Liver (tissue), 3 donors: ENCODE results near the gene HEG1.

Experiments
- ATF3 ChIP-seq: IDR thresholded peaks from 2 replicates; pipeline ENCODE4 v1.6.1; 2016; ENCODE audit warnings: antibody characterized with exemption
- CTCF ChIP-seq: fragments of 150-350 bp; IDR thresholded peaks from 2 replicates; pipeline ENCODE4 v1.5.1; 2017; ENCODE audit warnings: improper control_type of control experiment, low read depth, low read length; ENCODE audit not compliant: missing input control
- EGR1 ChIP-seq, 2 donors: IDR thresholded peaks; 2 replicates each; pipeline ENCODE4 v1.6.1; 2016 to 2018; ENCODE audit warnings: antibody characterized with exemption in 2 of 2, low read depth in 2 of 2
- JUND ChIP-seq, 2 donors: IDR thresholded peaks; 2 replicates each; pipeline ENCODE4 v1.6.1; 2016; ENCODE audit warnings: antibody characterized with exemption in 2 of 2
- MAX ChIP-seq: IDR thresholded peaks from 2 replicates; pipeline ENCODE4 v1.6.1; 2016; ENCODE audit warnings: antibody characterized with exemption
- RAD21 ChIP-seq, 2 donors: IDR thresholded peaks; 2 replicates each; pipeline ENCODE4 v1.6.1; 2016; ENCODE audit warnings: antibody characterized with exemption in 2 of 2, mild to moderate bottlenecking in 2 of 2
- REST ChIP-seq: IDR thresholded peaks from 2 replicates; pipeline ENCODE4 v1.6.1; 2016; ENCODE audit warnings: antibody characterized with exemption, mild to moderate bottlenecking
- SP1 ChIP-seq: IDR thresholded peaks from 2 replicates; pipeline ENCODE4 v1.6.1; 2018; ENCODE audit warnings: antibody characterized with exemption, mild to moderate bottlenecking
- TAF1 ChIP-seq: conservative IDR thresholded peaks from 2 replicates; pipeline ENCODE4 v1.6.1; 2016; ENCODE audit warnings: antibody characterized with exemption, mild to moderate bottlenecking
- YY1 ChIP-seq: IDR thresholded peaks from 2 replicates; pipeline ENCODE4 v1.6.1; 2016; ENCODE audit warnings: antibody characterized with exemption, mild to moderate bottlenecking
- ZBTB33 ChIP-seq: IDR thresholded peaks from 2 replicates; pipeline ENCODE4 v1.6.1; 2016; ENCODE audit warnings: antibody characterized with exemption
- donor health status: healthy.
- donor health status: healthy.

- TF ChIP-seq CTCF (no peak), SP1 (no peak), TAF1 (no peak), RAD21 (IDR thresholded peaks at IDR 0.05) (no peak), REST (no peak), MAX (no peak), EGR1 (IDR thresholded peaks at IDR 0.05; ENCODE audit: low read depth in 2 of 2) (no peak), YY1 (no peak), ATF3 (no peak), JUND (IDR thresholded peaks at IDR 0.05) (no peak), ZBTB33 (no peak)
Observed at GRCh38 chr3:125061646-125062045, 5.8 kb upstream of the HEG1 start.
